H1 (cell line): Measurements from ENCODE around the gene CTSW.
"Not testable (repeated sequence)": the region's sequence is repeated elsewhere in the genome, so short reads cannot be mapped to it uniquely, and the experiment has no call there.

Experiments
- CHD2 ChIP-seq: IDR thresholded peaks from 2 replicates; pipeline ENCODE4 v1.6.1; 2012; ENCODE audit warnings: low read length, improper control_type of control experiment
- EP300 ChIP-seq, 2 experiments: IDR thresholded peaks; 1 replicate in 1 of 2; 2 replicates in 1 of 2; pipeline ENCODE4 v1.6.1; 2011 to 2012; ENCODE audit warnings: low read depth in 2 of 2, low read length in 2 of 2, mild to moderate bottlenecking in 2 of 2, borderline replicate concordance in 1 of 2, inconsistent platforms in 1 of 2, moderate library complexity in 1 of 2
- JUND ChIP-seq: IDR thresholded peaks from 2 replicates; pipeline ENCODE4 v1.6.1; 2011; ENCODE audit warnings: mild to moderate bottlenecking, improper control_type of control experiment, low read length
- MAFK ChIP-seq: IDR thresholded peaks from 2 replicates; pipeline ENCODE4 v1.6.1; 2012; ENCODE audit warnings: low read depth, mild to moderate bottlenecking, improper control_type of control experiment, low read length
- POLR2A ChIP-seq, 2 experiments: IDR thresholded peaks; 1 replicate in 1 of 2; 2 replicates in 1 of 2; pipeline ENCODE4 v1.6.1; 2011; ENCODE audit warnings: low read depth in 2 of 2, low read length in 2 of 2, mild to moderate bottlenecking in 2 of 2; ENCODE audit errors: control extremely low read depth in 1 of 2
- SIN3A ChIP-seq, 2 experiments: IDR thresholded peaks in 1 of 2; conservative IDR thresholded peaks in 1 of 2; 2 replicates each; pipeline ENCODE4 v1.6.1; 2011 to 2012; ENCODE audit warnings: low read length in 2 of 2, improper control_type of control experiment in 1 of 2, low read depth in 1 of 2, mild to moderate bottlenecking in 1 of 2
- TF ChIP-seq, protein P1 (sequence below), 3 experiments: IDR thresholded peaks; 1 replicate in 2 of 3; 2 replicates in 1 of 3; pipeline versions ENCODE4 v1.5.1 to v1.6.1; 2011; ENCODE audit warnings: low read length in 3 of 3, mild to moderate bottlenecking in 3 of 3, inconsistent platforms in 2 of 3, low read depth in 1 of 3, moderate library complexity in 1 of 3; ENCODE audit not compliant: insufficient read depth in 1 of 3; ENCODE audit errors: control extremely low read depth in 1 of 3

GRCh38 chr11:65832231-65832630 lies 47.4 kb upstream of the CTSW start:
- TF ChIP-seq EP300 (IDR thresholded peaks at IDR 0.05; ENCODE audit: borderline replicate concordance in 1 of 2, low read depth in 2 of 2, low read length in 2 of 2); POLR2A (IDR thresholded peaks at IDR 0.05; ENCODE audit: control extremely low read depth in 1 of 2, low read depth in 2 of 2, low read length in 2 of 2); JUND; CHD2; MAFK; SIN3A (conservative IDR thresholded peaks at IDR 0.05 in 1 of 2, IDR thresholded peaks at IDR 0.05 in 1 of 2; ENCODE audit: low read depth in 1 of 2, low read length in 2 of 2): not testable (repeated sequence)
- TF ChIP-seq, protein P1, sequence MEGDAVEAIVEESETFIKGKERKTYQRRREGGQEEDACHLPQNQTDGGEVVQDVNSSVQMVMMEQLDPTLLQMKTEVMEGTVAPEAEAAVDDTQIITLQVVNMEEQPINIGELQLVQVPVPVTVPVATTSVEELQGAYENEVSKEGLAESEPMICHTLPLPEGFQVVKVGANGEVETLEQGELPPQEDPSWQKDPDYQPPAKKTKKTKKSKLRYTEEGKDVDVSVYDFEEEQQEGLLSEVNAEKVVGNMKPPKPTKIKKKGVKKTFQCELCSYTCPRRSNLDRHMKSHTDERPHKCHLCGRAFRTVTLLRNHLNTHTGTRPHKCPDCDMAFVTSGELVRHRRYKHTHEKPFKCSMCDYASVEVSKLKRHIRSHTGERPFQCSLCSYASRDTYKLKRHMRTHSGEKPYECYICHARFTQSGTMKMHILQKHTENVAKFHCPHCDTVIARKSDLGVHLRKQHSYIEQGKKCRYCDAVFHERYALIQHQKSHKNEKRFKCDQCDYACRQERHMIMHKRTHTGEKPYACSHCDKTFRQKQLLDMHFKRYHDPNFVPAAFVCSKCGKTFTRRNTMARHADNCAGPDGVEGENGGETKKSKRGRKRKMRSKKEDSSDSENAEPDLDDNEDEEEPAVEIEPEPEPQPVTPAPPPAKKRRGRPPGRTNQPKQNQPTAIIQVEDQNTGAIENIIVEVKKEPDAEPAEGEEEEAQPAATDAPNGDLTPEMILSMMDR (IDR thresholded peaks at IDR 0.05; ENCODE audit: control extremely low read depth in 1 of 3, insufficient read depth in 1 of 3, low read depth in 1 of 3, low read length in 3 of 3), result not testable (repeated sequence)
